Measurements from ENCODE around the gene PATJ.
"Not testable (repeated sequence)": the region's sequence is repeated elsewhere in the genome, so short reads cannot be mapped to it uniquely, and the experiment has no call there.

The PATJ gene

DNA sequence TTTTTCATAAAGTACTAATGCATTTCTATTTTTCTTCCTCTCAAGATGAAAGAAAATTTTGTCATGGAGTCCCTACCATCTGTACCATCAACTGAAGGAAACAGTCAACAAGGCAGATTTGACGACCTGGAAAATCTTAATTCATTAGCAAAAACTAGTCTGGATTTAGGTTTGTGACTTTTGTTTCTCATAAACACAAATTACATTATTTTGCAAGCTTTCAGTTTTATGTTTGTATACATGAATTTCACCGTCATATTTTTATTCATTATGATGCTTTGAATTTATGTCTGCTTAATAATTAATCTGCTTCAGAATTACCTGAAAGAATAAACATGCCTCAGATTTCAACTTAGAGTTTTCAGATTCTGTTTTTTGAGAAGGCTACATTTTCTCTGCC lies 132.9 kb downstream of the PATJ start:
- Histone ChIP-seq H3K9me3 (ENCODE audit: control insufficient read depth, low read length) (no peaks in the 10 kb centered on the region), H3K4me1 (ENCODE audit: control insufficient read depth, insufficient read depth, low read length) (no peaks in the 10 kb centered on the region), H3K27ac (ENCODE audit: insufficient read depth, low read depth, low read length, poor library complexity, severe bottlenecking) (no peak overlapping the region), H3K36me3 (ENCODE audit: control insufficient read depth, insufficient read depth, low read length) (no peaks in the 10 kb centered on the region), H3K27me3 (ENCODE audit: control insufficient read depth, insufficient read depth, low read length, poor library complexity, severe bottlenecking) (no peaks in the 10 kb centered on the region), H3K4me3 (ENCODE audit: insufficient read depth, low read depth, low read length) (no peak overlapping the region)
- 95% methylated on average over 2 of the region's 2 CpGs; no CpG with 5 or more reads in 1 of the 2 experiments for WGBS, 2 experiments

DNA sequence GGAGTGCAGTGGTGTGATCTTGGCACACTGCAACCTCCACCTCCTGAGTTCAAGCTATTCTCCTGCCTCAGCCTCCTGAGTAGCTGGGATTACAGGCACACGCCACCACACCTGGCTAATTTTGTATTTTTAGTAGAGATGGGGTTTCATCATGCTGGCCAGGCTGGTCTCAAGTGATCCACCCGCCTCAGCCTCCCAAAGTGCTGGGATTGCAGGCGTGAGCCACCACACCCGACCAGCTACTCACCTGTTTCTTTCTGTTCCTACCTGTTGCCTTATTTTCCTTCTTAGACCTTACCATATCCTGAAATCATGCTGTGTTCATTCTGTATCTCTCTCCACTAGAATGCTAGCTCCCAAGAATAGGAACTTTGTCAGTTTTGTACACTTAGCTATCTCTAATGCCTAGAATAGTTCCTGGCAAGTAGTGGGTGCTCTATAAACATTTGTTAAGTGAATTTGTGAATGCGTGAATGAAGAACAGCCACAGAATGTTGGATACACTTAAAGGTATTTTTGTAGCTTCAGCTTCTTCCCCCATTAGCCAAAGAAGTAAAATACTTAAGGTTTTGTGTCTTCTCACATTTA lies 137.7 kb downstream of the PATJ start:
- H3K9me3 ChIP-seq (ENCODE audit: control insufficient read depth, low read length); H3K27ac ChIP-seq (ENCODE audit: insufficient read depth, low read depth, low read length, poor library complexity, severe bottlenecking); H3K36me3 ChIP-seq (ENCODE audit: control insufficient read depth, insufficient read depth, low read length); H3K4me1 ChIP-seq (ENCODE audit: control insufficient read depth, insufficient read depth, low read length); H3K27me3 ChIP-seq (ENCODE audit: control insufficient read depth, insufficient read depth, low read length, poor library complexity, severe bottlenecking); H3K4me3 ChIP-seq (ENCODE audit: insufficient read depth, low read depth, low read length): not testable (repeated sequence)
- 92 to 96% methylated on average over 5 of the region's 5 CpGs for WGBS, 2 experiments

DNA sequence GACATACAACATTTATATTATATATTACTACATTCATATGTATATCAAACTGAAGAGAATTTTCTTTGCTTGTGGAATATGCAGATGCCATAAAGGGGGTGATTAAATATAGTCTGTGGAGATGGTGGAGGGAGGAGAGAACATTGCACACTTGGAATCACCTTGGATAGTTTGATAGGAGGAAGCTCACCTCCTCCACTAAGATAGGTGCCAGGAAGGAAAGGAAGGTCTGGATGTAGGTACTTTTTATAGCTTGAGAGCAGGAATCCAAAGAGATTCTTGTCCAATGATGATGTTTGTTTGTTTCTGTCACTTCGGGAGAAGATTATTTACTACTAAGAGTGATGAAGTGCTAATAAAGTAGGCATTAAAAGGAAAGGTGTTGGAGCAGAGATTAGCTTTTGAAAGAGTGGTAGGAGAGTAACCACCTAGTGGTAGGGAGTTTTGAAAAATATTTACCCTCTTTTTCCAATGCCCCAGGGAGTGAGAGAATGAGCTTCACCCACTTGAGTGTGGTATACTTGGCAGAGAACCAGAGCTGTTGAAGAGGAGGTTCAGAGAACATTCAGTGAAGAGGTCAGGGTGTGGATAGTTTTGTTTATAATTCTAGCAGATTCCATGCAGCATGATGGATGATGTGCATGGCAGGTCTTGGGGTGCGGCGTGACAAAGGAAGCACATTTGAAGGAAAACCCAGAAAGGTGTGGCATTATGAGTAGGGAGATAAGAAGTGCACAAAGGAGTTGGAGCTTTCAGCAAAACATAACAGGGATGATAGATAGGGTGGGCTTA lies 145.0 kb downstream of the PATJ start:
- H3K9me3 ChIP-seq (ENCODE audit: control insufficient read depth, low read length) = no peaks in the 10 kb centered on the region
- H3K27me3 ChIP-seq (ENCODE audit: control insufficient read depth, insufficient read depth, low read length, poor library complexity, severe bottlenecking) = no peaks in the 10 kb centered on the region
- no peak overlapping the region for H3K4me3 ChIP-seq (ENCODE audit: insufficient read depth, low read depth, low read length)
- H3K4me1 ChIP-seq (ENCODE audit: control insufficient read depth, insufficient read depth, low read length) = no peaks in the 10 kb centered on the region
- 91 to 98% methylated on average over 3 of the region's 3 CpGs for whole genome bisulfite sequencing, 2 experiments
- no peaks in the 10 kb centered on the region for H3K36me3 ChIP-seq (ENCODE audit: control insufficient read depth, insufficient read depth, low read length)
- H3K27ac ChIP-seq (ENCODE audit: insufficient read depth, low read depth, low read length, poor library complexity, severe bottlenecking) = no peak overlapping the region

DNA sequence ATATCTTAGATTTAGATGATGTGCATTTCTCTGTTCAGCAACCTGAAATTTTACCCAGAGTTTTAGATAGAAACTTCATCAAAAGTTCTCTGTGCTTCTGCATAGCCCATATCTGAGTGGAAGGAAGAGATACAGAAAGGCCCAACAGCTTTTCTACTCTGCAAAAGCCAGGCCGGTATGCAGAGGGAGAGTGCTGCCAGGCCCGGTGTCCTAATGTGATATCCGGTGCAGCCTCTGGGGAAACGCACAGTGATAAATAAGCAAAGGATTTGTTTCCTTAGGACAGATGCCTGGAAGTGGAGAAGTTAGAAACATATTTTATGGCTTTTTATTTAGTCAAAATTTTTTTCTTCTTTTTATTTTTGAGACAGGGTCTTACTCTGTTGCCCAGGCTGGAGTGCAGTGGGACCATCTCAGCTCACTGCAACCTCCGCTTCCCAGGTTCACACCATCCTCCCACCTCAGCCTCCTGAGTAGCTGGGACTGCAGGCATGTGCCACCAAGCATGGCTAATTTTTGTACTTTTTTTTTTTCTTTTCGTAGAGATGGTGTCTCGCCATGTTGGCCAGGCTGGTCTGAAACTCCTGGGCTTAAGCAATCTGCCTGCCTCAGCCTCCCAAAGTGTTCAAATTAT lies 145.8 kb downstream of the PATJ start:
- WGBS, 2 experiments = 94% methylated on average over 7 of the region's 7 CpGs
- Histone ChIP-seq H3K36me3 (ENCODE audit: control insufficient read depth, insufficient read depth, low read length) (no peaks in the 10 kb centered on the region), H3K27ac (ENCODE audit: insufficient read depth, low read depth, low read length, poor library complexity, severe bottlenecking) (no peak overlapping the region)

GRCh38 chr1:61888808-61889207 lies 146.5 kb downstream of the PATJ start:
- no peak overlapping the region for H3K4me3 ChIP-seq (ENCODE audit: insufficient read depth, low read depth, low read length)
- no peaks in the 10 kb centered on the region for H3K36me3 ChIP-seq (ENCODE audit: control insufficient read depth, insufficient read depth, low read length)
- no peaks in the 10 kb centered on the region for H3K4me1 ChIP-seq (ENCODE audit: control insufficient read depth, insufficient read depth, low read length)
- 100% methylated on average over 1 of the region's 1 CpG for WGBS, 2 experiments
- no peaks in the 10 kb centered on the region for H3K9me3 ChIP-seq (ENCODE audit: control insufficient read depth, low read length)
- no peak overlapping the region for H3K27ac ChIP-seq (ENCODE audit: insufficient read depth, low read depth, low read length, poor library complexity, severe bottlenecking)
- H3K27me3 ChIP-seq (ENCODE audit: control insufficient read depth, insufficient read depth, low read length, poor library complexity, severe bottlenecking) = no peaks in the 10 kb centered on the region

More for the DNA sequence above, 145.8 kb downstream of the PATJ start:
- Histone ChIP-seq H3K4me3 (ENCODE audit: insufficient read depth, low read depth, low read length) (no peak overlapping the region), H3K9me3 (ENCODE audit: control insufficient read depth, low read length) (no peaks in the 10 kb centered on the region), H3K27me3 (ENCODE audit: control insufficient read depth, insufficient read depth, low read length, poor library complexity, severe bottlenecking) (no peaks in the 10 kb centered on the region), H3K4me1 (ENCODE audit: control insufficient read depth, insufficient read depth, low read length) (no peaks in the 10 kb centered on the region)

DNA sequence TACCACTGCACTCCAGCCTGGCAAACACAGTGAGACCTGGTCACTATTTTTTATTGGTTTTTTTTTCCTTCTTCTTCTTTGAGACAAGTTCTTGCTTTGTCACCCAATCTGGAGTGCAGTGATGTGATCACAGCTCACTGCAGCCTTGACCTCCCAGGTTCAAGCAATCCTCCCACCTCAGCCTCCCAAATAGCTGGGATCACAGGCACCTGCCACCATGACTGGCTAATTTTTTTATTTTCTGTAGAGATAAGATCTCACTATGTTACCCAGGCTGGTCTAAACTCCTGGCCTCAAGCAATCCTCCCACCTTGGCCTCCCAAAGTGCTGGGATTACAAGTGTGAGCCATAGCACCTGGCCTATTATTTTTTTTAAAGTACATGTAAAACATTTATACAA lies 148.2 kb downstream of the PATJ start:
- H3K27me3 ChIP-seq (ENCODE audit: control insufficient read depth, insufficient read depth, low read length, poor library complexity, severe bottlenecking); H3K27ac ChIP-seq (ENCODE audit: insufficient read depth, low read depth, low read length, poor library complexity, severe bottlenecking); H3K36me3 ChIP-seq (ENCODE audit: control insufficient read depth, insufficient read depth, low read length); H3K4me1 ChIP-seq (ENCODE audit: control insufficient read depth, insufficient read depth, low read length); H3K9me3 ChIP-seq (ENCODE audit: control insufficient read depth, low read length); H3K4me3 ChIP-seq (ENCODE audit: insufficient read depth, low read depth, low read length): not testable (repeated sequence)

DNA sequence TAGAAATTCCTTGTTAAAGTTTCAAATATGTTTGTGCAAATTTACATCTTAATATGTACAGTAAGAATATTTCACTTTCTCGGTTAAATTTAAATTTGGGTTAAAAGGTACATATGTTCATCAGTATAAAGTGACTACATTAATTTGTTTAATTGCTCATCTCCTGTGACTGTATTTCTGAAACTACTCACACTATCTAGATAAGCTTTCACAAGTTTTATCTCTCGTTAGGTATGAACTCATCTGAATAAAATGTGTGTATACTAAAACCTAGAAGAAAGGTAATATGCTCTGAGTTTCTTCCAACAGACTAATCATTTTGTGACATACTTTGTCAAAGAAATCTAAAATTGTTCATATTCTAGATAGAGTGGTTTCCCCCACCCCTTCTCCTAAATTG lies 150.7 kb downstream of the PATJ start:
- Histone ChIP-seq H3K27me3 (ENCODE audit: control insufficient read depth, insufficient read depth, low read length, poor library complexity, severe bottlenecking) (no peaks in the 10 kb centered on the region), H3K36me3 (ENCODE audit: control insufficient read depth, insufficient read depth, low read length) (no peaks in the 10 kb centered on the region), H3K4me1 (ENCODE audit: control insufficient read depth, insufficient read depth, low read length) (no peaks in the 10 kb centered on the region), H3K27ac (ENCODE audit: insufficient read depth, low read depth, low read length, poor library complexity, severe bottlenecking) (no peak overlapping the region), H3K9me3 (ENCODE audit: control insufficient read depth, low read length) (no peaks in the 10 kb centered on the region), H3K4me3 (ENCODE audit: insufficient read depth, low read depth, low read length) (no peak overlapping the region)
- WGBS, 2 experiments = no CpG with 5 or more reads among the region's 2 CpGs

DNA sequence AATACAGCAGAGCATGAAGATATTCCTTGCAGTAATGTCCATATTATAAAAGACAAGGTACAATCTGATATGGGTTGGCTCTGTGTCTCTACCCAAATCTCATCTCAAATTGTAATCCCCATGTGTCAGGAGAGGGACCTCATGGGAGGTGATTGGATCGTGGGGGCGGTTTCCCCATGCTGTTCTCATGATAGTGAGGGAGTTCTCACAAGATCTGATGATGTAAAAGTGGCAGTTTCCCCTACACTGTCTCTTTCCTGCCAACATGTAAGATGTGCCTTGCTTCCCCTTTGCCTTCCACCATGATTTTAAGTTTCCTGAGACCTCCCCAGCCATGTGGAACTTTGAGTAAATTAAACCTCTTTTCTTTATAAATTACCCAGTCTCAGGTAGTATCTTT lies 152.0 kb downstream of the PATJ start:
- H3K9me3 ChIP-seq (ENCODE audit: control insufficient read depth, low read length); H3K27me3 ChIP-seq (ENCODE audit: control insufficient read depth, insufficient read depth, low read length, poor library complexity, severe bottlenecking); H3K4me3 ChIP-seq (ENCODE audit: insufficient read depth, low read depth, low read length); H3K4me1 ChIP-seq (ENCODE audit: control insufficient read depth, insufficient read depth, low read length); H3K36me3 ChIP-seq (ENCODE audit: control insufficient read depth, insufficient read depth, low read length); H3K27ac ChIP-seq (ENCODE audit: insufficient read depth, low read depth, low read length, poor library complexity, severe bottlenecking): not testable (repeated sequence)
- 100% methylated on average over 1 to 2 of the region's 2 CpGs for WGBS, 2 experiments

- no peaks in the 10 kb centered on the region for H3K9me3 ChIP-seq (ENCODE audit: control insufficient read depth, low read length)
- no peak overlapping the region for H3K4me3 ChIP-seq (ENCODE audit: insufficient read depth, low read depth, low read length)
- no peak overlapping the region for H3K27ac ChIP-seq (ENCODE audit: insufficient read depth, low read depth, low read length, poor library complexity, severe bottlenecking)
- H3K27me3 ChIP-seq (ENCODE audit: control insufficient read depth, insufficient read depth, low read length, poor library complexity, severe bottlenecking) = no peaks in the 10 kb centered on the region
- no peaks in the 10 kb centered on the region for H3K36me3 ChIP-seq (ENCODE audit: control insufficient read depth, insufficient read depth, low read length)
- 0 to 1% methylated on average over 1 to 2 of the region's 2 CpGs for WGBS, 2 experiments
- no peaks in the 10 kb centered on the region for H3K4me1 ChIP-seq (ENCODE audit: control insufficient read depth, insufficient read depth, low read length)
Measured at GRCh38 chr1:61895175-61895574, 152.9 kb downstream of the PATJ start.

DNA sequence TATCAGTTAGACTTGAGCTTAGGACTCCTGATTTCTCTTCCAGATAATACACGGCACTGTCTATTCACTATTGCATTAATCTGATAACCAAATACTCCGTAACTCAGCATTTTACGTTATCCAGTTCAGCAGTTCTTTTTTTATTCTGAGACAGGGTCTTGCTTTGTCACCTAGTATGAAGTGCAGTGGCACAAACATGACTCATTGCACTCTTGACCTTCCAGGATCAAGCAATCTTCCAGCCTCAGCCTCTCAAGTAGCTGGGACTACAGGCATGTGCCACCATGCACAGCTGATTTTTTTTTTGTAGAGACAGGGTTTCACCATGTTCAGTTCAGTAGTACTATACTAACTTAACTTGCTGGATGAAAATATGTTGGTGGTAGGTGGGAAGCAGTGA lies 156.4 kb downstream of the PATJ start:
- Histone ChIP-seq H3K4me1 (ENCODE audit: control insufficient read depth, insufficient read depth, low read length) (no peaks in the 10 kb centered on the region), H3K36me3 (ENCODE audit: control insufficient read depth, insufficient read depth, low read length) (no peaks in the 10 kb centered on the region), H3K9me3 (ENCODE audit: control insufficient read depth, low read length) (no peaks in the 10 kb centered on the region), H3K27me3 (ENCODE audit: control insufficient read depth, insufficient read depth, low read length, poor library complexity, severe bottlenecking) (no peaks in the 10 kb centered on the region), H3K4me3 (ENCODE audit: insufficient read depth, low read depth, low read length) (no peak overlapping the region), H3K27ac (ENCODE audit: insufficient read depth, low read depth, low read length, poor library complexity, severe bottlenecking) (no peak overlapping the region)
- 93 to 96% methylated on average over 3 of the region's 3 CpGs for WGBS, 2 experiments

Measured in ectodermal cell (in vitro differentiated cells).